Measurements from ENCODE around the gene PORCN.

DNA sequence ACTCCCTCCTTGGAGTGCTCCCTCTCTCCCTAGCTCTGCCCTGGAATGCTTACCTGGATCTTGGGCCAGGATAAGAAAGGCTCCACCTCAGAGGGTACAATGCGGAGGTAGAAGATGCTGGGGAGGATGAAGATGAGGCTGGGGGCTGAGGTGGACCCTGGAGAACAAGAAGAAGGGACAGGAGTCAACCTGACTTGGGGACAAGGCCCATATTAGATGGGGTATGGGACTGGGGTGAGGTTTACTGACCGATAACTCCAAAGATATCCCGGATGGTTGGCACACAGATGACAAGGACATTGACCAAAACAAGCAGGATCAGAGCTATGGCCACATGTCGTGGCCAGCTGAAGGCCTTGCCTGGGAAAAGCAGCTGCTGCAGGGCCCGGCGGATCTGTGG lies 49.3 kb upstream of the PORCN start:
- no peak for TF ChIP-seq EP300 (IDR thresholded peaks at IDR 0.05)
- no peak for TF ChIP-seq POLR2A (IDR thresholded peaks at IDR 0.05; ENCODE audit: low read depth)
- TF ChIP-seq, protein P1, sequence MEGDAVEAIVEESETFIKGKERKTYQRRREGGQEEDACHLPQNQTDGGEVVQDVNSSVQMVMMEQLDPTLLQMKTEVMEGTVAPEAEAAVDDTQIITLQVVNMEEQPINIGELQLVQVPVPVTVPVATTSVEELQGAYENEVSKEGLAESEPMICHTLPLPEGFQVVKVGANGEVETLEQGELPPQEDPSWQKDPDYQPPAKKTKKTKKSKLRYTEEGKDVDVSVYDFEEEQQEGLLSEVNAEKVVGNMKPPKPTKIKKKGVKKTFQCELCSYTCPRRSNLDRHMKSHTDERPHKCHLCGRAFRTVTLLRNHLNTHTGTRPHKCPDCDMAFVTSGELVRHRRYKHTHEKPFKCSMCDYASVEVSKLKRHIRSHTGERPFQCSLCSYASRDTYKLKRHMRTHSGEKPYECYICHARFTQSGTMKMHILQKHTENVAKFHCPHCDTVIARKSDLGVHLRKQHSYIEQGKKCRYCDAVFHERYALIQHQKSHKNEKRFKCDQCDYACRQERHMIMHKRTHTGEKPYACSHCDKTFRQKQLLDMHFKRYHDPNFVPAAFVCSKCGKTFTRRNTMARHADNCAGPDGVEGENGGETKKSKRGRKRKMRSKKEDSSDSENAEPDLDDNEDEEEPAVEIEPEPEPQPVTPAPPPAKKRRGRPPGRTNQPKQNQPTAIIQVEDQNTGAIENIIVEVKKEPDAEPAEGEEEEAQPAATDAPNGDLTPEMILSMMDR (IDR thresholded peaks at IDR 0.05): no peak
